ENCODE results near the gene THRSP.
"Not testable (repeated sequence)": the region's sequence is repeated elsewhere in the genome, so short reads cannot be mapped to it uniquely, and the experiment has no call there.

Gene THRSP, protein sequence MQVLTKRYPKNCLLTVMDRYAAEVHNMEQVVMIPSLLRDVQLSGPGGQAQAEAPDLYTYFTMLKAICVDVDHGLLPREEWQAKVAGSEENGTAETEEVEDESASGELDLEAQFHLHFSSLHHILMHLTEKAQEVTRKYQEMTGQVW

DNA sequence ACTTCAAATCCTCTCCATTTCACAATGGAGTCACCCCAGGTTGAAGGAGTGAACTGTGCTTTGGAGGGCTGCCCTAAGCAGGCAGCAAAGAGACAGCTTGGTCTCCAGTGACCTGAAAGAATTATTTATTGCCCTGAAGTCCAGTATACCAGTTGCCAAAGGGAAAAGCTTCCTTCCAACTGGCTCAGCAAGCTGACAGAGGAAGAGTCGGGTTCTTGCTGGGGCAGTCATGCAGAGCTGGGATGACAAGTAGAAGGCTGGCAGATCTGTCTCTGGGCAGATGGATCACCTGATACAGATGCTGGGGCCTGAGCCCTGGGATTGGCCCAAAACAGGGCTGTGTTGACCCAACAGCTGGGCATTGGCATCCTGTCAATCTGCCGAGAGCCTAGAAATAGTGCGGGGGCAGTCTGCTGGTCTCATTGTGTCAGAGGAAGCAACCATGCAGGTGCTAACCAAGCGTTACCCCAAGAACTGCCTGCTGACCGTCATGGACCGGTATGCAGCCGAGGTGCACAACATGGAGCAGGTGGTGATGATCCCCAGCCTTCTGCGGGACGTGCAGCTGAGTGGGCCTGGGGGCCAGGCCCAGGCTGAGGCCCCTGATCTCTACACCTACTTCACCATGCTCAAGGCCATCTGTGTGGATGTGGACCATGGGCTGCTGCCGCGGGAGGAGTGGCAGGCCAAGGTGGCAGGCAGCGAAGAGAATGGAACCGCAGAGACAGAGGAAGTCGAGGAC, at the start of gene THRSP:
THRSP (plus strand) TSS at position 422 of the 742 bp plus-strand sequence; CDS start at position 443, 21 bp downstream.
- DNase-seq: no peak

DNA sequence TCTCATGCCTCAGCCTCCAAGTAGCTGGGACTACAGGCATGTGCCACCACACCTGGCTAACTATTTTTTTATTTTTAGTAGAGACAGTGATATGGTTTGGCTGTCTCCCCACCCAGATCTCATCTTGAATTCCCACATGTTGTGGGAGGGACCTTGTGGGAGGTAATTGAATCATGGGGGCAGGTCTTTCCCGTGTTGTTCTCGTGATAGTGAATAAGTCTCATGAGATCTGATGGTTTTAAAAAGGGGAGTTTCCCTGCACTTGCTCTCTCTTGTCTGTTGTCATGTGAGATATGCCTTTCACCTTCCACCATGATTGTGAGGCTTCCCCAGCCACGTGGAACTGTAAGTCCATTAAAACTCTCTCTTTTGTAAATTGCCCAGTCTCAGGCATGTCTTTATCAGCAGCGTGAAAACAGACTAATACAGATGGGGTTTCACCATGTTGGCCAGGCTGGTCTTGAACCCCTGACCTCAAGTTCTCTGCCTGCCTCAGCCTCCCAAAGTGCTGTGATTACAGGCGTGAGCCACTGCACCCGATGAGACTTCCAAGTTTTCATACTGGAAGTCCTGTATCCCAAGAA, 48.6 kb upstream of the THRSP start:
- not testable (repeated sequence) for DNase-seq

DNA sequence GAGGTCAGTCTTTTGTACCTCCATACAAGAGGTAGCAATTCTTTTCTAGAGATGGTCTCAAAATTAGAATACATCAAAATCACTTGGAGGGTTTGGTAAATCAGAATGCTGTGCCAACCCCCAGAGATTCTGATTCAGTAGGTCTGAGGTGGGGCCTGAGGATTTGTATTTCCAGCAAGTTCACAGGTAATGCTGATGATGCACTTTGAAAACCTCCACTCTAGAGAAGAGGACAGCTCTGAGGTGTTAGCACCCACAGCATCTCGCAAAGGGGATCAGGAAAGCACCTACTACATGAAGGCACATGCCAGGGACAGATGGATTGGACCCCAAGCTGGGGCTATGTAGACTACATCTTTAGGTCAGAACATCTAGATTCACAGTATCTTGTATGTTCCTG, 47.8 kb upstream of the THRSP start:
- no peak for DNase-seq

DNA sequence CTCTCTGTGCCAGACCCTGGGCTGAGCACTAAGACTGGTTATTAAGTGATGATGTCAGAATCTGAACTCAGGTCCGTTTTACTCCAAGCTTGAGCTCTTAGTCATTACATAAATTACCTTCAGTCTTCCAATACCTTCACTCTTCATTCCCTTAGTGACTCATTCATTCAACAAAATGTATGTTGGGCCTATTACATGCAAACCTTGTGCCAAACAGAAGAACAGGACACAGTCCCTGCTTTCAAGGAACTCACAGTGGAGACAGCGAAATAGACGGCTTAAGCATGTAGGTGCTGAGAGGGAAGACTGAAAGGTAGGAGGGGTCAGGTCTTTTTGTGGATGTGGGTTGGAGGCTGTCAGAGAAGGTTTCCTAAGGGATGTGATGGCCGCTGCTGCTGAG, 43.9 kb upstream of the THRSP start:
- no peak for DNase-seq

DNA sequence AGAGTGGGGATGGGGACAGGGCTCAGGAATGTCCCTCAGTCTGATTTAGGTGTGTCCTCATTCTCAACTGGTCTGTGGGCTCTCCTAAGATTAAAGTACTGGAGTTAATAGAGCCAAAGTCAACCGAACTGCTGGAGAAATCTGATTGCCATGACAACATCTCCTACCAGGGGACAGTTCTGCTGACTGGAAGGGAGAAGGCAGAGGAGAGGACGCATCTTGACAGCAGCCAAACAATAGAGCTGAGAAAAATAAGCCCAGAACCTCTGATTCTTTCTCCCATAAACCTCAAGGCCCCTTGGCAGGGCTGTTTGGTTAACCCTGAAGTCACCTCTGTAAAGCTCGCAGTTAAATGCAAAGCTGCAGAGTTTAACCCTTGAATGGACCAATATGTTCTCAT, 43.4 kb upstream of the THRSP start:
- DNase-seq: no peak

DNA sequence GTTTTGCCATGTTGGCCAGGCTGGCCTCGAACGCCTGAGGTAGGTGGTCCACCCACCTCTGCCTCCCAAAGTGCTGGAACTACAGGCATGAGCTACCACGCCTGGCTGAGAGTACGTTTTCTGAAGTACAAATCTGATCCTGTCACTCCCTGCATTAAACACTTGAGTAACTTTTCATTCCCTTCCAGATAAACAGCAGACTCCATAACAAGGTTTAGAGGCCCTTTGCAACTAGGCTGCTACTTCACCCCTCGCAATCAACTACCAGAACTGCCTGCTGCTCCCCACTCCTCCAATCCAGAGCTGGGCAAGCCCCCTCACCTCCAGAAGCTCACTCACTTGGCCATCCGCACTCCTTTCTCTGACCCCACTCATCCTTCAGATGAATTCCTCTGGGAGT, 42.0 kb upstream of the THRSP start:
- no peak for DNase-seq

DNA sequence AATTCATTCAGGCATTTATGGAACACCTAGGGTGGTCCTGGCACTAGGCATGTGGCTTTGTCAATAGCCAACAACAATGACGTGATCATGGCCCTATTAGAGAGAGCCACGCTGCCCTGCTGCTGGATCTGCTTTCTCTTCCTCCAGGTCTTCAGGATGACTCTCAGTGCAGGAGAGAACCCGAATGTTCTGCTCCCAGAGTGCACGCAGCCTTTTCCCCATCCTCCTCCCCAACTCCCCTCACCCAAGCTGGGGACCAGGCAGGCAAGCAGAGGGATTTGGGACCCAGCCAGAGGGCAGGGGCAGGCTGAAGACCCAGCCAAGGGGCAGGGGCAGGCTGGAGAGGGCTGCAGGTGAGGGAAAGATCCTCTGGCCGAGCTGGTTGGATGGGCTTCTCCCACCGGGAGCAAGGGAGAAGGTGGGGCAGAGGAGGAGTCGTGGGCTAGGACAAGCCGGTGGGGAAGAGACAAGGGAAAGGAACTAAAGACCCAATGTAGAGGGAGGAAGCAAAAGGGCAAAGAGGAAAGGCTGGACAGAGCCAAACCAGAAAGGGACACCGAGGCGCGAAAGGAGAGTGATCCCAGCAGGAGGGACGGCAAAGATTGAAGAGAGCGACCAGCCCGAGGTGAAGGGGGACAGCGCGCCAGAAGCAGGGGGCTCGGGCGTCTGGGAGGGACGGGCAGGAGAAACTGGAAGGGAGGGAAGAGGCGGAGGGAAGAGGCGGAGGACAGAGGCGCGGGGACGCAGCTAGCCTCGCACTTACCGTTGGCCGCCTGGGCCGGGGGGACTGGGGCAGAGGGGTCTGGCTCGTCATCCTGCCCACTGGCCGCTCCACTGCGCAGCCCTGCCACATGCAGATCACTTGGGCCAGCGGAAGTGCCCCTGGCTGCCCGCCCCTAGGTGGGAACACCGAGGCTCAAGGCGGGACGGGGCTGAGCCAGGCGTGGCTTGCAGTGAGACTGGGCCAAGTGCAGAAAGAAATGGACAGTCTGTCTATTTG, 41.0 kb upstream of the THRSP start, which contains the start of gene KCTD14:
KCTD14 (minus strand) TSS at position 880 of the 1,000 bp plus-strand sequence; CDS start at position 853, 27 bp downstream.
- no peak for DNase-seq

DNA sequence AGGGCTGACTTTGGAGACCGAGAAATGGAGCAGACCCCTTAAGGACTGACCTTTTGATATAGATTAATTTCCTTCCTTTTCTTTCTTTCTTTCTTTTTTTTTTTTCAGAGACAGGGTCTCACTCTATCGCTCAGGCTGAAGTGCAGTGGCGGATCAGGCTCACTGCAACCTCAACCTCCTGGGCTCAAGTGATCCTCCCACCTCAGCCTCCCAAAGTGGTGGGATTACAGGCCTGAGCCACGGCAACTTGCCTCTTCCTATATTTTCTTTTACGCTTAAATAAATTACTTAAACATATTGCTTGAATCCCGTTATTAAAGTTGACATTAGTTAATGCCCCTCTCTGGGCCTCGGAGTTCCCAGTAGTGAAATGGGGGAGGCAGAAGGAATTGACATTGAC, 40.2 kb upstream of the THRSP start:
- DNase-seq: no peak

DNA sequence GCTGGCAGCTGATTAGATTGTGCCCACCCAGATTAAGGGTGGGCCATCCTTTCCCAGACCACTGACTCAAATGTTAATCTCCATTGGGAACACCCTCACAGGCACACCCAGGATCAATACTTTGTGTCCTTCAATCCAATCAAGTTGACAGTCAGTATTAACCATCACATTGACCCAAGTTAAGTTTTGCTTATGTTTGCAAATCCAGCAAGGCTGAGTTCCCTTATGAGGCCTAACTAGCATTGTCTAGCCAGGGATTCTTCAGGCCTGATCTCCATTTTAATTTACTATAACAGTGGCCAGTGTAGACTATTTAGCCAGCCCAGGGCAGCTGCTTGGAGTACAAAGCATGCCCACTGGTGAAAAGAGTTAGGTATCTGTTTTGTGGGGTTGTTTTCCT, 38.3 kb upstream of the THRSP start:
- no peak for DNase-seq

DNA sequence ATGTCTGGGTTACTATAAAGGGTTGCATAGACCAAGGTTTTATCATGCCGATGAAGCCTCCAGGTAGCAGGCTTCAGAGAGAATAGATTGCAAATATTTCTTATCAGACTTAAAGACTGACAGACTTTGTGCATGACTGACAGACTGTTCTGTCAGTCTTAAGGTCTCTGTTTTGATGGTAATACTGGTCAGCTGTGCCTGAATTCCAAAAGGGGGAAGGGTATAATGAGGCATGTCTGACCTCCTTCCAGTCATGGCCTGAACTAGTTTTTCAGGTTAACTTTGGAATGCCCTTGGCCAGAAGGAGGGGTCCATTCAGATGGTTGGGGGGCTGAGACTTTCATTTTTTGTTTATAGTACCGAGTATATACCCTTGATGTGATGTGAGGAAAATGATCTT, 35.9 kb upstream of the THRSP start:
- no peak for DNase-seq

DNA sequence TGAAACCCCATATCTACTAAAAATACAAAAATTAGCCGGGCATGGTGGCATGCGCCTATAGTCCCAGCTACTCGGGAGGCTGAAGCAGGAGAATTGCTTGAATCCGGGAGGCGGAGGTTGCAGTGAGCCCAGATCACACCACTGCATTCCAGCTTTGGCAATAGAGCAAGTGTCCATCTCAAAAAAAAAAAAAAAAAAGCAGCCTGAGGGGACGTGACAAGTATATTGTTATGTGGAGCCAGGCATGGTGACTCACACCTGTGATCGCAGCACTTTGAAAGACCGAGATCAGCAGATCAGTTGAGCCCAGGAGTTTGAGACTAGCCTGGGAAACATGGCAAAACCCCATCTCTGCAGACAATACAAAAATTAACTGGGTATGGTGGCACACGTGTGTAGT, 35.2 kb upstream of the THRSP start:
- not testable (repeated sequence) for DNase-seq

DNA sequence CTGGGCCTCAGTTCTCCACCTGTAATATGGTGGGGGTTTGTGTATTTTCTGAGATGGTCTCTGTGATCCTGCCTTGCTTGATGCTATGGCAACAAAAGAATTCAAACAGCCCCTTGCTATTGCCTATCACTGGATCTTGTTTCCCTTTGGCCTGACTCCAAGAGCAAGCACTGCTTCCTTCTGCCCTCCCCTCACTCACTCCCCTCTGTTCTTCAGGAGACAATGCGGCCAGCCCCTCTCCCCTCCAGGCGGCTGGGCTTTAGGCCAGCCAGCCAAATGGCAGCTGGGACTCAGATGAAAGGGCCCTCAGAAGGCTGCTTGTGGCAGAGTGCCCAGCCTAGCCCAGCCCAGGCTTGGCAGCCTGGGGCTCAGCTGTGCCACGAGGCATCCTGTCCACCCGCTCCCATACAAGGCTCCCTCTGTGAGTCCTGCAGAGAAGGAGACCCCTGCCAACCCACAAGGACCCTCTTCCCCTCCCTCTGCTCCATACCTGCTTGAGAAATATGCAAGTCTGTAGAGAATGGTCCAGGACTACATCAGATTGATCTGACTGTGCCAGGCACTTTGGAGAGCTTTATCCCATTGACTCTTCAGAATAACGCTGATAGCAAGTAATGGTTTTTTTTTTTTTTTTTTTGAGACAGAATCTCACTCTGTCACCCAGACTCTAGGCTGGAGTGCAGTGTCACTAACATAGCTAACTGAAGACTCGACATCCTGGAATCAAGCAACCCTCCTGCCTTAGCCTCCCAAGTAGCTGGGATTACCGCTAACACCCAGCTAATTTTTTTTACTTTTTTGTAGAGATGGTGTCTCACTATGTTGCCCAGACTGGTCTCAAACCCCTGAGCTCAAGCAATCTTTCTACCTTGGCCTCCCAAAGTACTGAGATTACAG, 33.0 kb upstream of the THRSP start:
- peak; percentile 23 for DNase-seq

DNA sequence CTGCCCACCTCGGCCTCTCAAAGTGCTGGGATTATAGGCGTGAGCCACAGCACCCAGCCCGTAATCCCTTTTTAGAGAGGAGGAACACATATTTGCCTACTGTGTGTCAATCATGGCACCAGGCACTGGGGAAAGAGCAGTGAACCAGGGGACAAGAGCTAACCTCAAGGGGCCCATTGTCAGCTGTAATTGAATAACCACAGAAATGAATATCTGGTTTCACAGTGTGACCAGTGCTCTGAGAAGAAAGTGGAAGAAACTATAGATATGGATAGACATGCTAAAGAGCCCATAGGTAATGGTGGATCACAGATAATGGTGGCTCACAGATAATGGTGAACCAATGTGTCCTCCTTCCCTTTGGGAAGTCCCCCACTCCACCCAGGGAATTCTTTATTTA, 32.0 kb upstream of the THRSP start:
- no peak for DNase-seq

DNA sequence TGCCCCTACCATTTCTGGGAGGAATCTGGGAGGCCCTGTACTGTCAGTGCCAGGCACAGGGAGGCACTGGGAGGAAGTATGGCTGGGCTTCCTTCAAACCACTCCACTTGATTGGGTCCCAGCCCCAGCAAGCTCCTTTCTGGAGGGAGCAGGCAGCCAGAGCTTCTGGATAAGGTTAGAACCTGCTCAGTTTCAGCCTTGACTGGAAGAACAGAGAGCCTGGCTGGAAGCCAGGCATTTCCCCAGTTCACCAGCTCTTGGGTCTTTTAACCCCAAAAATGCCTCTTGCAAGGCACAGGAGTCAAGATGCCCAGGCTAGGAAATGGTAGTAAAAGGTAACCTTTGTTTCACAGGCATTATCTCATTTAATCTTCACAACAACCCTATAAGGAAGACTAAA, 31.6 kb upstream of the THRSP start:
- no peak for DNase-seq

DNA sequence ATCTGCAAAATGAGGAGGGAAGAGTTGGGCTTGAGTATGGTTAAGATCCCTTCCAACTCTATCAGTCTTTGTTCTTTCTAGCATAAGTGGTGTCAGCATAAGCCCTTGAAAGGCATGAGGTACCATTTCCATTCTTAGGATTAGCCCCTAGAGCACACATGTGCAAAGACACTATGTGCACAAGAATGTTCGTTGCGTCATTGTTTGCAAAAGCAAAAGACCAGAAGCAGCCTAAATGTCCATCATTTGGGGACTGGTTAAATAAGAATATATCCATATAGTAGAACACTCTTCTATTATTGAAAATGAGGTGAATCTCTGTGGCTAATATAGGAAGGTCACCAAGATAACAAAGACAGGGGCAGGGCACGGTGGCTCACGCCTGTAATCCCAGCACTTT, 30.6 kb upstream of the THRSP start:
- no peak for DNase-seq

DNA sequence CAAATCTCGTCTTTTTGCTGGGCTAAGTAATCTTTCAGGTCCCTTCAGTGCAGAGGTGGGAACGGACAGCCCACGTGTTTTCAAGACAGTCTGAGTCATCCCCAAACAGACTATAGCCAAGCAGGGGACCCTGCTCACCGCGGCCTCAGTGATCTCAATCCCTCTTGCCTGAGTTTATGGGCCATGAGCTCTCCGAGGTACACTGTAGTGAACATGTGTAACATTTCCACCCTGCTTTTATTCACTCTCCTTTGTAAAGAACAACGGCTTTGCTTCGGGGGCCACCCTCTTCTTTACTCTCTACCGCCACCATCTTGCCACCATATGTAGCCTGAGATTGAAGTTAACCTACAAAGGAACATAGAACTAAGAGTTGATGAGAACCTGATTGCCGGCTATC, 29.0 kb upstream of the THRSP start:
- DNase-seq: no peak

DNA sequence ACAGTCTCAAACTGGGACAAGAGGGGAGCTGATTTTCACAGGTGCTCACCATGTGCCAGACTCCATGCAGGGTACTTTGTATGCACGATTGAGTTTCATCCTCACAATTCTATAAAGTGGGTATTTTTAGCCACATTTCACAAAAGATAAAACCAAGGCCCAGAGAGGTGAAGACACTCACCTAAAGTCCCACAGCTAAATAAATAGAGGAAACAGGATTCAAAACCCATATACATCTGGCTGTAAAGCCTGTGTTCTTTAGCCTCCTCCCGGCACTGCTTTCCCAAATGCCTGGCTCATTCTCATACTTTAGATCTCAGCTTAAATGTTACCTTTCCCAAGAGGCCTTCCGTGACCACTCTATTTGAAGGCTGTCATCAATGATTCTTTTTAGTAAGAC, 27.3 kb upstream of the THRSP start:
- DNase-seq: no peak

DNA sequence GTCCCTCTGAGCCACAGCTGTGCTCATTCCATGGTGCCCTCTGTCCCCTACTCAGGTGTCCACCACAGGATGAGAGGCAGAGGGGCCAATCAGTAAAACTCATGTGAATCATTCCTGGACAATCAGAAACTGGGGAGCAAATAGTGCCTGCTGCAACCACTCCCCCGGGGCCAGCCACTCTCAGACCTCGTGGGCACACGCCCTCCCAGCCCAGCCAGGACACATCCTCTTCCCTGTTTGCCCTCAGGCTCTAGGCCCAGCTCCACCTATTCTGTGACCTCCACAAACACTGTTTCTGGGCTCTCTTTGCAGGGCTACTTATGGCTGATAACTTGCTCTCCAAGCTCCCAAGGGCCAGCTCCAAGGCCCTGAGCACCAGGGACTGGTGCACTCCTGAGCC, 26.6 kb upstream of the THRSP start:
- DNase-seq: no peak

DNA sequence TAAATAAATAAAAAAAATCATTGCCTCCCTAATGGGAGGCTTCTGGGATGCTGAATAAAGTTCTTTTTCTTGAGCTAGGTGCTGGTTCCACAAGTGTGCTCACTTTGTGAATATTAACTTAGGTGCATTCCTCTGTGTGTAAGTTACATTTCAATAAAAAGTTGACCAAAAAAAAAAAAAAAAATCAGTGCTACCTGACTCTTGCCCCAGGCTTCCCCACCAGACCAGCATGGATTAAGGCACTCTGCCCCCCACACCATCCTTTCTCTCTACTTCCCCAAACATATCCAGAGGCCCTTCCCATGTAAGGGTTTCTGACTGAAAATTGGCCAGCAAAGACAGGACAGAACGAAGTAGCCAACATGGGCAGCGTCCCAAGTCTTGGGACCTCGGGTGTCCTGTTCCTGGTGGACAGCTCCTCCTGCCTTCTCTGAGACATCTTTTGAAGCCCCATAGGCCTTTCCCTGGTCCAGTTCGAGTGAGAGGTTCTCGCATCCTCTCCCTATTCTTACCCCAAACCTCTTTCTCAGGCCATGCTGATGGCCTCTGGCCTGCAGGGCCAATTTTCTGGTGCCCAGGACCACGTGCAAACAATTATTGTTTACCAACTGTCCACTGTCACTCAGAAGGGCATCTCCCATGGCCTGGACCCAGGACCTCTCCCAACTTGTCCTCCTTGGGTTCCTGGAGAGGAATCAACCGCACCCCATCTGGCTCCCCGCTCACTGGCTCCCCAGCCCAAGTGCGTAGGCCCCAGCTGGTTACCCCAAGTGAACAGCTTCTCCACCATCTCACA, 25.6 kb upstream of the THRSP start:
- DNase-seq: no peak

DNA sequence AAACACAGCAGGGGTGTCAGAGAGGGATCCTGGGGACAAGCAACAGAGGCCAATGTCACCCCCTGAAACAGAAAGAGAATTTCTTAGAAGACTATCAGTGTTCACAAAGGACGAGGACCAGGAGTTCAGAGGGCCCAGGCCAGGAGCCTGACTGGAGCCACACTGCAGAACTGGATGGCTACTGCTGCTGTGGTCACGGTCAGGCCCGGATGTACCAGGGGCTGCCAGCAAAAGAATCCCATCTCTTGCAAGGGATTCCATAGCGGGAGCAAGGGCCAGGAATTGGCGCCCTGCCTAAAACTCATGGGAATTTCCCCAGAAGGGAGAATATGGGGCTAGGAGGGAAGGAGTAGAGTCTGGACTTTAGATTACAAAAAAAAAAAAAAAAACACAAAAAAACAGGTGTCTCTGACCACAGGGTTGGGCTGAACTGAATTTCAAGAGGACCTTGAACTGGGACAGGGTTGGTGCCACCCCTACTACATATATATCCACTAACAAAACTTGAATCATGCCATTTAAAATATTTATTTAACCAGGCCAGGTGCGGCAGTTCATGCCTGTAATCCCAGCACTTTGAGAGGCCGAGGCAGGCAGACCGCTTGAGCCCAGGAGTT, 24.9 kb upstream of the THRSP start:
- DNase-seq: no peak

DNA sequence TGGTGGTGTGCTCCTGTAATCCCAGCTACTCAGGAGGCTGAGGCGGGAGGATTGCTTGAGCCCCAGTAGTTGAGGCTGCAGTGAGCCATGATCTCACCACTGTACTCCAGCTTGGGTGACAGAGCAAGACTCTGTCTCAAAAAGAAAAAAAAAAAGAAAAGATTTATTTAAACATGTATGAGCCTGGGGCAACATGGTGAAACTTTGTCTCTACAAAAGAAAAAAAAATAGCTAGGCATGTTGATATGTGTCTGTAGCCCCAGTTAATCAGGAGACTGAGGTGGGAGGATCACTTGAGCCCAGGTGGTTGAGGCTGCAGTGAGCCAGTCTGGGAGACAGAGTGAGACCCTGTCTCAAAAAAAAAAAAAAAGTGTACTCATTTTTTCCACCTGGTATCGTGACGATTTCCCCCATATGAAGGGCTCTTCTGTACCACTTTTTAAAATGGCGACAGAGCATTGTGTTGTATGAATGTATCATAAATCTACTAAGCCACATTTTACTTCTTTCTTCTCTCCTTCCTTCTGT, 24.2 kb upstream of the THRSP start:
- no peak for DNase-seq

Measured in NCI-H187 treated with DMSO at 0.1 percent for 48 hours (cell line).